Hypothalamus (tissue), 51 donors: Measurements from ENCODE around the gene CNTN3.
A peak's percentile ranks its signal among the peaks of the same experiment; 100 is the strongest.

Source experiments
- DNase-seq, 51 donors: peaks; one replicate each; lab custom pipeline; 2025; lab: John Stamatoyannopoulos, UW

The CNTN3 gene

DNA sequence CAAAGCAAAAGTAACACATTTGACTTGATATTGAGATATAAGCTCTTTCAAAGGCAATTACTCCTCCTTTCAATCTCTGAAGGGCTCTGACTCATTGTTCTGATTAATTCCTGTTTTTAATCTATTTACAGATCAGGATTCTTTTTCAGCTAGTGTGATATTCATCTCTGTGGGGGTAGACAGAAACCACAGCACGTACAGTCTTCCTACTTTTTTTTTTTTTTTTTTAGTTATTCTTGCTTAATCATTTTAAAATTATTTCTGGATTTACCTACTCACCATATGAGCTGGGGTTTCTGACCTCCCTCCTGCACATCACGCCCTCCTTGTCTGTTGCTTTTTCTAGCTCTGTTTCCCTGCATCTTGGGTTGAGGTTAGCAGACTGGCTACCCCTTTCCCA, 1.4 kb downstream of the CNTN3 start:
- peak in 1 of 51 donors; percentile 43 for DNase-seq

DNA sequence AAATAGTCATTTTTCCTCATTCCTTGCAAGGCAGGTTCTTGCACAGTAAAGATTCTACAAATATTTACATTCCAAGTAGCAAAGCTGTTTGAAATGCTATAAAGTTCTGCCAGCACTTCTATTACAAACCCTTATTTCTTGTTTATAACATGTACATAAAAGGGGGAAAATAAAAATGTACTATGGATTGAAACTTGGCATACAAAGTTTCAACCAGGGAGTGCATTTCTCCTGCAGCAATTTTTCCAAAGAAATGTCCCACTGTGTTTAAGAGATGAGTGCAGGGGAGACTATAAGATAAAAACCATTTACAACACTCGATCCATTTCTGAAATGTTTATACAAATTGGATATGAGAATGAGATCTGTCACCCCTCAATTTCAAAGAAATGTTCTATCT, 3.3 kb downstream of the CNTN3 start:
- no peak for DNase-seq

DNA sequence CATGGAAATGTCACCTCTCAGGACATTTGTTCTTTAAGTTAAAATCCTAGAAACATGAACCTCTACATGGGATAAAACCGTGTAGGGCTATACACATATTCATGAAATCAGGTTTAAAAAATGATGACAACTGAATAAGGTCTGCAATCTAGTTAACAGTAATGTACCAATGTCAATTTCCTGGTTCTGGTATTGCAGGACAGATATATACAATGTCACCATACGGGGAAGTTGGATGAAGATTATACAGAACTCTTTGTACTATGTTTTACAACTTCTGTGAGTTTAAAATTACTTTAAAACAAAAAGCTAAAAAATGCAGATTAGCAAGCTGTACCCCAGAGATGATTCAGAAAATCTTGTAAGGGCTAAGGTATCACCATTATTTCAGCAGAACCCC, 6.7 kb downstream of the CNTN3 start:
- no peak for DNase-seq

DNA sequence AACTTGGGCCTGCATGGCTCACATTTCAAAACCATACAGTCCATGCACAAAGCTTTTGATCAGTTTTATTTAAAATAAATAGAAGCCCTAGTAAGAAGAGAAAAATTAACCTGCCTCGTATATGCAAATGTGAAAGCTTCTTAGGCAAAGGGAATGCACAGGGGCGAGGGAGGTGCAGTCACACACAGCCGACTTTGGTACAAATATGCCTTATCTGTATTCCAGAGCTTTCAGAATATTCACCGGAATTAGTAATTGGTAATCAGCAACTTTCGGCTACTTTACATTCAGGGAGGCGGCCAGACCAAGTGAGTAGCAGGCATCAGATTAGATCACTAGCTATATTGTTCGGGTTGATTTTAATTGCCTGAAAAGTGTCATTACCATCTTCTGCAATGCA, 7.5 kb downstream of the CNTN3 start:
- DNase-seq: no peak

DNA sequence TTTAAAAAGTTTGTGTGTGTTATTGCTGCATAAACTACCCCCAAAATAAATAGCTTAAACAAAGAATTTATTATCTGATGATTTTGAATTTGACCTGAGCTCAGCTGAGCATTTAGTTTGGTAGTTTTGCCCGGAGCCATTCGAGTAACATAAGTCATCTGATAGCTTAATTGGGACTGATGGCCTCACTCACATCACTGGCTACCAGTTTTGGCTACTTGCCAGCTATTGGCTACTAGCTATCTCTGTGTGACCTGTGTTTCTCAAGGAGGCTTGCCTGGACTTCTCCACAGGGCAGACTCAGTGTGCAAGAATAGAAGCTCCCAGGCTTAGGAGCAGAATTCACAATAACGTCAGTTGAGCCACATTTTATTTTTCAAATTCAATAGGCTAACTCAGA, 9.0 kb downstream of the CNTN3 start:
- DNase-seq: no peak

DNA sequence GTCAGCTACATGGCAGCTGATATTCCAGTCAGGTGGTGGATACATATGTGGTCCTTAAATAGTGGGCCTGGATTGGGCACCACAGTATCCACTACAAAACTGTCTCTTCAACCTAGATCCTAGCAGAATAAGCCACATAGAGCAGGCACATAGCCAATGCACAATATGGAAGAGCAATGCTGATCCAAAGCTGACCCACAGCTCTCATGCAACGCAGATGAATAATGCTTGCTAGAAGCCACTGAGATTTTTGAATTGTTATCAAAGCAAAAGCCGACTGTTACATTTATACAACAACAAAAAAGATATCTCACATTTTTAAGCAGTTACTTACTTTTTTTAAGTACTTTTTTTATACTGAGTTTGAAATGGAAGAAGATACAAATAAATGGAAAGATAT, 11.2 kb downstream of the CNTN3 start:
- no peak for DNase-seq

DNA sequence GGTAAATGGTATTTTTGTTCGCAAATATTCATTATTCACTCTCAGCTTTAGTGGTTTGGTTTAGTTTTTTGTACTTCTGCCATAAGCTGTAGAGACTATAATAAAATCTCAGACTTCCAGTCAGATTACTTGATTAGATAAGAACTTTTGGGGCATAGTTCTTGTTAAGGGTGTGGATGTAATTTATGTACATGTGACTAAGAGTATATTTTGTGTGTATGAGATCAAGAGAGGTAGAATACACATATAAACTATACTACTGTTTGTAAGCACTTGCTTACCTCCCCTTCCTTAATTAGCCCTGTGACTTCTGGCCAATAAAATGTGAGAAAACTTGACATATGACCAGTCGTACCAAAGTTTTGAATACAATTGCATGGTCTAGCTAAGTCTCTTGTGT, 12.0 kb downstream of the CNTN3 start:
- no peak for DNase-seq

DNA sequence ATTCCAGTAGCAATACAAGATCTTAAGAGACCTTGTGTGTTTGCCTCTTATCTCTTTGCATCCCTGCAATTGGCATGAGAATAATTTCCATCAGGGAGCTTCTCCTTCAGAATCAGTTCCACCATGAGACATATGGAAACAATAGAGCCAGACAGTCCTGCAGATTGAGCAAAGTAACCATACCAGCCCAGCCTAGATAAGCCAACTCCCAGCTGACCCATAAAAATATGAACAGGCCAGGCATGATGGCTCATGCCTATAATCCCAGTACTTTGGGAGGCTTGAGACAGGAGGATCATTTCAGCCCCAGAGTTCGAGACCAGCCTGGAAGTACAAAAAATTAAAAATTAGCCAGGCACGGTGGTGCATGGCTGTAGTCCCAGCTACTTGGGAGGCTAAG, 12.7 kb downstream of the CNTN3 start:
- DNase-seq: no peak

DNA sequence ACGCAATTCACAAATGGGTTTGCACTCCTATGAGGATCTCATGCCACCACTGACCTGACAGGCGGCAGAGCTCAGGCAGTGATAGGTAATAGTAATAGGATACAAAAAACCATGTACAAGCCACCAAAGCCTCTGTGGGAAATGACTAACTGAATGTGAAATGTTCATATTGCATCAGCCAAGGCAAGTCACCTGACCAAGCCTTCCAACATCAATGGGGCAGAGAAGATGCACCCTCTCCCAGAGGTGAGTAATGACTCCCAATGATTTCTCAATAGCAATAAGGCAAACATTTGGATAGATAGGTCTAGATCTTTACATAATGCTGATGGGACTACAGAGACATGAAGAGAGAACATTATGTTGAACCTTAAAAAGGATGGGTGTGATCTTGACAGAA, 14.9 kb downstream of the CNTN3 start:
- DNase-seq: no peak

DNA sequence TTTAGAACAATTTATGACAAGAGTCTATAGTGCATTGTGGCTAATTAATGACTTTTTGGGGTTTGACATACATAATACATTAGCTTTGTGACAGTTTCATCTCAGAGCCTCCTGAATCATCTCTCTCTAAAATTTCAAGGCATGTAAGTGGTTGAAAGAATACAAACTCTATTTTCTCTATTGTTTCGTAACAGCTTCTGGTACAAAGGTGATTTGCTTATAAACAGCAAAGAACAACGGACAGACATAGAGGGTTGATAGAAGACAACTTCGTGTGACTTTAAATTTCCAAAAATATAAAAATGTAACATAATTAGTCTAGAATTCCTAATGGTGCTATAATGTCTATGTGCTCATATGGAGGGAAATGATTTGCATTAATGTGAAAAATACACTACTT, 21.3 kb downstream of the CNTN3 start:
- no peak for DNase-seq

DNA sequence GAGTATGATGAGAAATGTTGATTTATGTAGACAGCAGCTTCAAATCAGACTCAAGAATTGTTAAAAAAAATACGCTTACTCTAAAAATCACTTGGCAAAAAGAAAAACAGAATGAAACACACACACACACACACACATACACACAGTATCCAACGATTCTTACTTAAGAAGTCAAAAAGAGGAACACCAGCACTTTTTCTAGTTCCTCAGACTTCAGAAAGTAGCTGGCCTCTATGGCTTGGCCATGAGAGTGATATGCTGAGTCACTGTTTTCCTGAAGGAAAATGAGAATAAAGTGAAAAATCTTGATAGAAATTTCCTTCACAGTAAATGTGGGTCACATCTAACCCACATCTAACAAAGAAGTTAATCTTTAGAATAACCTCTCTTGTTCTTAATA, 22.1 kb downstream of the CNTN3 start:
- no peak for DNase-seq

DNA sequence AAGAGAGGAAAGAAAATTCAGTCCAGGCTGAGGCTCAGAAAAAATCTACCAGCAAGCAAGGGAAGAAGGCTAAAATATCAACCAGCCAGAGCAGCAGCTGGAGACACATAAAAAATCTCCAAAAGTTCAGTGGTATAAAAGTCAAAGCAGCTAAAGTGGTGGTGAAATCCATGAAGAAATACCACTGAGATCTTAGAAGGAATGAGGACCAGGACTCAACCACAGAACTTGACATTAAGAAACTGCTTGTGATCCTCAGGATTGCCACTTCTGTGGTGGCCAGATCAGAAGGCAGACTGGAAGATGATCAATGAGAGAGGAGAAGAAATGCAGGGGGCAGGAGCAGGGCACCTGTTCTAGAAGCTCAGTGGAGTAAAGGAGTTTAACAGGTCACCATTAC, 22.5 kb downstream of the CNTN3 start:
- DNase-seq: no peak

DNA sequence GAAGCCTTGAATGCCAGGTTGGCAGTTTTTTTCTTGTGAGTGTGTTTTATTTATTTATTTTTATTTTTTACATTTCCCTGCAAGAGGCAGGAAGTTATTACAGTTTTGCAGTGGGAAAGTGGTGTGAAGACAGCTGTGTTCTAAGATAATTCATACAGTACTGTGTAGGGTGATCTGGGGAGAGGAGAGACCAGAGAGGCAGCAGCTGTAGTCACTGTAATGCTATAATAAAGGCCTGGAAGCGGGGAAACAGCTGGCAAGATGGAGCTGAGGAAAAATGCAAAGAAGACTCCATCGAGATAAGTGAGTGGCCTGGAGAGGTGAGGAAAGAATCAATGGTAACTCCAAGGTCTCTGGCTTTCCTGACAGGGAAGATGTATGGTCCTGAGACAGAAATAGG, 23.1 kb downstream of the CNTN3 start:
- DNase-seq: no peak

DNA sequence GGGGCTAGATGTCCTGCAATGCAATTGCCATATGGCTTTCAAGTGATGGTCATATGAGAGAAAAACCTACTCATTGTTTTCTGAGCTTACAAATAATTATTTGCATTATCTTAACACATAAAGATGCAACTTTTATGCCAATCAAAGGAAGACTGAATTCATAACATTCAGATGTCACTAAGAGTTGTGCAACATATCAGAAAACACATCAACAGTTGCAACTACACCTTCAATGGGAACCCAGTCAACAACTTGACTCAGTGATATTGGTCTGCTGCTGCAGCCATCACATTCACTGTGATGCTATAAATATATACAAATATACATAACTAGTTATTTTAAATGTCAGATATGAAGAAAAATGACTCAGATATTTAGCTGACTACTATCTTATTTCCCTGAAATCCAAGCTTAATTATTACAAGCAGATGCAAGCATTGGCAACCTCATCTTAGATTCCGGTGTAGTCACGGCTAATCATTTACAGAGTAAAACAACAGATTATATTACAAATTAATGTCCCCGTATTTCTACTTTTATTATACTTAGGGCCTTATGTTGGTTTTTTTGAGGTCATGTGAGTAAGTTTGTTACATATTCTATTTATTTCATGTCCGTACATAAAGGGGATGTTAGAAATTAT, 23.7 kb downstream of the CNTN3 start:
- no peak for DNase-seq

DNA sequence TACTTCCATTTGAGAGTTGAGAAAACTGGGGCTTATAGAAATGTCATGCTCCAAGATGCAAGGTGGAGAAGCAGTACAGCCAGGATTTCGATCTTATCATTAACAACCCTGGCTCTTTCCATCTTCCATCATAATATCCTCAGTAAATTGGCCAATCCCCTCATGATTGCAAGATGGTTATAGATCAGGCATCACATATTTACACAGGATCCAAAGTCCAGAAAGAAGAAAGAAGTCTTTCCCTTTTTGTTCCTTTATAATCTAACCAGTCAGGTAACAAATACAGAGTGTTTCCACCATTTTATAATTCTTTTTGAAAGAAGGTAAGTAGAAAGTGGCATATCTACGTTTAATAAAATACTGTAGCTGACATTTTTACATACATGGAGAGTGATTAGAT, 29.7 kb downstream of the CNTN3 start:
- no peak for DNase-seq

DNA sequence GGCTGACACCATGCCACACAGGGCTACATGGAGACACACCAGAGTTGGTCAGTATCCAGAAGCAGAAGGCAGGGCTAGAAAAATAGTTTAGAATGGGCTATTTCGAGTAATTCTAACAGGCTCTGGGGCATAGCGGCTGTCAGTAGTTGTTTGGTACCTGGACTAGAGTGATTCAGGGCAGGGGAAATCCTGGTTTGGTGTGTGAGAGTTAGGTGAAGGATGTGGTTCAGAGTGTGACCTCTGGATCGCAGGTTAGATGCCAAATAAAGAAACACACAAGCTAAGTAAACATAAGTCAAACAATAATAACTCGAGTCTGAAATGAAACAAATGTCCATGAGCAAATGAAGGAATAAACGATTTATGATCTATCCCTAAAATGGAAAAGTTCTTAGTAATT, 31.5 kb downstream of the CNTN3 start:
- no peak for DNase-seq

DNA sequence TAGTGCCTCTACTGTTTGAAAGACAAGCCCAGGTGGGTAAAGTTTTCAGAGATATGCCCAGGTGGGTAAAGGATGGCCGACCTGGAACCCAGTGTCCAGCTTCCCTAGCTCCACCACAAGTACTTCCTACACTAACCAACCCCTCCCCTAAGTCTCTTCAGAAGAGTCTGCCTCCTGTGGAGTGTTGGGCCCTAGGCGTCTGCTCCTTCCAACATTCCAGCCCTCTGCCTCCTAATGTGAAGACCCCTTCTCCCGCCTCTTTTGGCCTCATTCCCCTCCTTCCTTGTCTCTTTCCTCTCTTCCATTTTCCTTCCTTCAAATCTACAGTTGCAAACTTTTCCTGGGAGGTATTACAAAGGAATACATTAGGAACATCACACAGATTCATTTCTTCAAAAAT, 38.6 kb downstream of the CNTN3 start:
- DNase-seq: no peak

DNA sequence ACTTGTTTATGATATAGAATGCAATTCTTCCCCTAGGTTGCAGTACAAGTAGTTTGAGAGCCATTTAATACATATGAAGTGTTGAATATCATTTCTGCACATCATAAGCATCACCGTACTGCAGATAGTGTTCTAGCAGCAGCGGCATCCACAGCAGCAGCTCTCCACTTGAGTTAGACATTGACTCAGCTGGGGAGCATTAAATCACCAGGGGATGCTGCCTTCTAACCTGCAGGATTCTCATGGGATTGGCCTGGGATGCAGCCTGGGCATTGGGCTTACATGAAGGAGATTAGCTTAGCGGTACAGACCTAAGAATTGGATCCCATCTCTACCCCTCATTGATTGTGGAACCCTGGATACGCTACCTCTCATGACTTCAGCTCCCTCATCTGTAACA, 43.3 kb downstream of the CNTN3 start:
- DNase-seq: no peak
